Activated naive CD4-positive, alpha-beta T cell treated with anti-CD3 and anti-CD28 coated beads, Interleukin-2, amount 50 U/mL, for 16 hours (primary cell): ENCODE measurements around the gene ARID1B.

ENCODE experiments used
- DNase-seq: peaks from one replicate; pipeline ENCODE4 v3.0.0-alpha.2; 2020

The ARID1B gene

GRCh38 chr6:156883497-156884252 is 106.5 kb downstream of the ARID1B start:
- DNase-seq = peak; percentile 42

- no peak for DNase-seq
These were observed 107.1 kb downstream of the ARID1B start for GRCh38 chr6:156884306-156884705.

GRCh38 chr6:156885562-156885961 is 108.4 kb downstream of the ARID1B start:
- DNase-seq = no peak

- DNase-seq = no peak
These were observed 109.2 kb downstream of the ARID1B start for GRCh38 chr6:156886409-156886808.

GRCh38 chr6:156887623-156888269 is 110.6 kb downstream of the ARID1B start:
- no peak for DNase-seq

GRCh38 chr6:156889469-156889868 is 112.3 kb downstream of the ARID1B start:
- no peak for DNase-seq

- no peak for DNase-seq
These were observed 112.8 kb downstream of the ARID1B start for GRCh38 chr6:156889986-156890385.

GRCh38 chr6:156890627-156891314 is 113.6 kb downstream of the ARID1B start:
- no peak for DNase-seq

- DNase-seq = no peak
These were observed 120.8 kb downstream of the ARID1B start for GRCh38 chr6:156897907-156898531.

GRCh38 chr6:156899071-156899470 is 121.9 kb downstream of the ARID1B start:
- DNase-seq = no peak

- no peak for DNase-seq
These were observed 122.5 kb downstream of the ARID1B start for GRCh38 chr6:156899532-156900135.

GRCh38 chr6:156900292-156900691 is 123.1 kb downstream of the ARID1B start:
- DNase-seq = no peak

GRCh38 chr6:156901309-156902019 is 124.3 kb downstream of the ARID1B start:
- DNase-seq = no peak

GRCh38 chr6:156902782-156903181 is 125.6 kb downstream of the ARID1B start:
- DNase-seq = no peak

GRCh38 chr6:156904176-156904967 is 127.2 kb downstream of the ARID1B start:
- no peak for DNase-seq

GRCh38 chr6:156905801-156906200 is 128.6 kb downstream of the ARID1B start:
- DNase-seq = no peak

GRCh38 chr6:156906451-156906850 is 129.3 kb downstream of the ARID1B start:
- no peak for DNase-seq

GRCh38 chr6:156909212-156910010 is 132.2 kb downstream of the ARID1B start:
- DNase-seq = no peak

- no peak for DNase-seq
These were observed 132.8 kb downstream of the ARID1B start for GRCh38 chr6:156910011-156910334.

- no peak for DNase-seq
These were observed 133.8 kb downstream of the ARID1B start for GRCh38 chr6:156910938-156911337.

- no peak for DNase-seq
These were observed 134.4 kb downstream of the ARID1B start for GRCh38 chr6:156911581-156911980.
